CD4-positive, alpha-beta T cell treated with Interferon alpha-2 for 1 hour (primary cell): ENCODE results near the gene GTF3C1.

Experiments
- DNase-seq, 2 donors: peaks; one replicate each; pipeline ENCODE4 v3.0.0-alpha.2; 2020 to 2022

GTF3C1 gene

DNA sequence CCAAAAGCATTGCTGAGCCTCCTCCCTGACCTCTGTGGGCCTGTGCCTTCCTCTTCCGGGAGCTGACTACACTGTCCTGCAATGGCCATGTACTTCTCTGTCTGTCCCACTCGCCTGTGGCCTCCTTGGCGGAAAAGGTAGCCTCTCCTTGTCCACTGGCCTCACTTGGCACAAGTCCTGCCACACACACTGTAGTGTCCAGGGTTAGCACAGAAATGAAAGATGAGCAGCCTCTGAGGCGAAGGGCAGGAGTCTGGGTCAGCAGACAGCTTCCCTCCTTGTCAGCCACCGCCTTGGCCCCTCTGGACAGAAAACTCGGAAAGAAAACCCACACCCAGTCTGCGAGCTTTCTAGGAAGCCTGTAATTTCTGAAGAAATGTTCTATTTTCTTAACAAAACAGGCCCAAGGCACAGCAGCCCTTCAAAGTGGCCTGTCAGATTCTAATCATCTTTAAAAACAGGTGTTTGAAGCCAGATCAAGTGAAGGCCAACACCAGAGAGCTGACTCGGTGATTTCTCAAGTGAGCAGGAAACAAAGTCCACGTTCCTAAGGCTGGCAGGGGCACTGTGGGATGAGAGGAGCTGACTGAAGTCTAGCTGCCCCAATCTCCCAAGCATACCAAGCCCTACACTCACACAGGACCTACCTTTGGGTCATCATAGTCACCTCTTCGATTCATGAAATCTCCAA lies 67.2 kb downstream of the GTF3C1 start:
- no peak for DNase-seq

DNA sequence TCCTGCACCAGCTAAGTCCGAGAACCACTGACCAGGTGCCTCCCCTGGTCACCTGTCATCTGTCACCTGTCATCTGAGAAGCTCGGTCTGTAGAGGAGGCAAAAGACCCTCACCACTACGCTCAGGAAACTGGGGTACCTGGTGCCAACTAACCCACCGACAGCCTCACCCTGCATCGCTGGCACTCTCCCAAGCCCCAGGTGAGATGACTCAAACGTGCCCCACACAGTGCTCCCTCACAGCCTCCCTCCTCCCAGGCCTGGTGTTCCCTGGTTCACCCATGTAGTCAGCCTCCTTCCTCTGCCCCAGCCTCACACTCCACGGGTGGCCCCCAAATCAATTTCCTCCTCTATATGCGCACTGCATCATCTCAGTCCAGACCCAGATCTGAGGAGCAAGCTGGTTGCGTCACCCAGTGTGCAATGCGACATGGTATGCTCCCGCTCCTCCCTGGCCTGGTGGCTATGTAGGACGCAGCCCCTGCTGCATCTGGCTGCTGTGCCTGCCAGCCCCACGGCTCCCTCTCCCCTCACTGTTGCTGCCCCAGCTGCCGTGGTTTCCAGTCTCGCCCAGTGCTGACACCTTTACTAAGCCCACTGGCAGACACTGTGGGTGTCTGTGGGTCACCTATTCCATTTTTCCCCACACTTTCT lies 68.3 kb downstream of the GTF3C1 start:
- DNase-seq: no peak

DNA sequence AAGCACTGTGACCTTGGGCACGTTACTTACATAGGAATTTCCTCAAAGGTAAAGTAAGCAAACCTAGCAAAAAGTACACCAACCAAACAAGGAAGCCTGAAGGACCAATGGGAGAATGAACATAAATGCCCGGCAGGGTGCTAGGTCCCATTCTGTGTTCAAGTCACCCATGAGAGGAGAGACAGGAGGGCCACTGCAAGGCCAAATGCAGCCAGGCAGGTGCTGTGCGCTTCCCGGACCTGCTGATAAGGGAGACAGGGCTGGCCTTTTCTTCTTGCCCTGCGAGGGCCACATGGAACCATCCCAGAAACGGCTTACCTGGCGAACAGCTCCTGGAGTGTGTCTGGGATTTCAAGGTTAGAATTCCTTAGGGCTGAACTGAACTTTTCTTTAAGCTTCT lies 69.0 kb downstream of the GTF3C1 start:
- no peak for DNase-seq

GRCh38 chr16:27476240-27476639 lies 73.5 kb downstream of the GTF3C1 start:
- no peak for DNase-seq

- no peak for DNase-seq
These were observed 74.2 kb downstream of the GTF3C1 start for GRCh38 chr16:27475561-27475960.

DNA sequence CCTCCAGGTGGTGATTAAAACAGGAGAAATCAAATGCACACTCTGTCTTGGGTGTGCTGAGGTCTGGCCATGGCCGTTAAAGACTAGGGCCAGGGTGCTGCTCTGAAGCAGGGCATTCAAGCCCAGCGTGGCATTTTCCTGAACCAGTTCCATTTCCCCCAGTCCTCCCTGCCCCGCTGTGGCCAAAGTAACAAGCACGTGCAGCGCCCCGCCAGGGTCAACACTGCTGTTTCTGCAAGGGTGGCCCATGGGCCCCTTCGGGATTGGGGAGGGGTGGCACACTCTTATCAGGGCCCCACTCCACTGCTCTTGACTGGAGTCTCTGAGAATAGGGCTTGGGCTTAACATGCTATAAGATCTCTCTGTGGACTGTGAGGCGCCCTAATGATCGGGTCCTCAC lies 74.8 kb downstream of the GTF3C1 start:
- DNase-seq: no peak

- DNase-seq: no peak
These were observed 75.7 kb downstream of the GTF3C1 start for GRCh38 chr16:27474041-27474440.

DNA sequence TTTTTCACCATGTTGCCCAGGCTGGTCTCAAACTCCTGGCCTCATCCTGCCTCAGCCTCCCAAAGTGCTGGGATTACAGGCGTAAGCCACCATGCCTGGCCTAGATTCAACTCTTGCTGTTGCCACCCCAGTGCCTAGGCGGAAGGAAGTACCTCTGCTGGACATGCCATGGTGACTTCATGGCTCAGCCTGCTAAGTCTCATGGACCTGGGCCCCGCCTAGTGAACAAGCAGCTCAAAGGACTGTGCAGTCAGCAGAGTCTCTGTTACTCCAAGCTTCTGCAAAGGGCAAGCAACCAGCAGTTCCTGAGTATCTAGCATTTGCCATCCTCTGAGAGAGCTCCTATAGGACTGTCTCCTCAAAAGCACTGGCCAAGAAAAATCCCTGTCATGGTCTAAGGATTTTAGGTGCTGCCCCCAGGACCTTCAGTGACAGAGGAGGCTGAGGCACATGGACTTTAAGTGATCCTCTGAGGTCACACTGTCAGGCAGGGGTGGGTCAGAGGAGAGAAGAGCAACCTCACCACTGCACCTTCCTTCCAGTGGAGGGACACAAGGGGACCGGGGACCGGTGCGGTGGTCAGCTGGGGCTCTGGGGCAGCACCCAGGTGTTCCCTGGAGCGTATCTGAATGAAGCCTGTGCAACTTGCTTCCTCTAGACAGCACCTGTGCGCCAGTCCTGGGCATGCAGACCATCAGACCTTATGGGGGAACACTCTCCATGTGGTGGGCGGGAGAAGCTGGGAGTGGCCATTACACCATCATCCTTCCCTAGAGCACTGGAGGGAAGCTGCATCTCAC lies 76.4 kb downstream of the GTF3C1 start:
- DNase-seq: no peak

DNA sequence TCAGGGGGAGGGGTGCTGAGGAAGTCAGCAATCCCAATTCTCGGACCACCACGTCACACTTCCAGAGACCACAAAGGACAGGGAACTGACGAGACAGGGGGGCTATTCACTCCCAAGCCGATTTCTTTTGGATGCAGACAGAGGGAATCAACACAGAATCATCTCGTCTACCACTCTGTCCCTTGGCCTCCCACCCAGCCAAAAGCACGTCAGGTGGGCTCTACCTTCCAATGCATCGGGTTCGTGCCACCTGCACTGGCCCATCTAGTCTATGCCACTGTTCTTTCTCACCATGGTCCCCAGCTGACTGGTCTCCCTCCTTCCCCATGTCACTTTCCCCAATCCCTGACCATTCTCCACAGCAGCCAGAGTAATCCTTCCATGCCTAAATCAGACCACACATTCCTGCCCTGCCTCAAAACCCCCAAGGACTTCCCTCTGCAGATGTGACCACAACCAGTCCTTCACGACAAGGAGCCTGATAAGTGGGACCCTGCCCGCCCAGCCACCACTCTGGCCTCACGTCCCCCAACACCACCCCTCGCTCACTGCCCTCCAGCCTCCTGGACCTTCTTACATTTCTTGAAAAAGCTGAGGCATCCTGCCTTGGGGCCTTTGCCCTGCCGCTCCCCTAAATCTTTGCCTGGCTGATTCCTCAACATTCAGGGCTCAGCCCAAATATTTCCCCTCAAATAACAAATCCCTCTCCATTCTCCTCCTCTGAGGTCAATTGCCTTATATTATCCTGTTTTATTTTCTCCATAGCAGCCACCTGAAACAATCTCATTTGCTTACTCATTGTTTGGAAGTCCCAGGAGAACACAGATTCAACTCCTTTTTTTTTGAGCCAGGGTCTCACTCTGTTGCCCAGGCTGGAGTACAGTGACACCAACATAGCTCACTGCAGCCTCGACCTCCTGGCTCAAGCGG lies 77.4 kb downstream of the GTF3C1 start:
- no peak for DNase-seq

GRCh38 chr16:27471661-27472060 lies 78.1 kb downstream of the GTF3C1 start:
- DNase-seq: no peak

DNA sequence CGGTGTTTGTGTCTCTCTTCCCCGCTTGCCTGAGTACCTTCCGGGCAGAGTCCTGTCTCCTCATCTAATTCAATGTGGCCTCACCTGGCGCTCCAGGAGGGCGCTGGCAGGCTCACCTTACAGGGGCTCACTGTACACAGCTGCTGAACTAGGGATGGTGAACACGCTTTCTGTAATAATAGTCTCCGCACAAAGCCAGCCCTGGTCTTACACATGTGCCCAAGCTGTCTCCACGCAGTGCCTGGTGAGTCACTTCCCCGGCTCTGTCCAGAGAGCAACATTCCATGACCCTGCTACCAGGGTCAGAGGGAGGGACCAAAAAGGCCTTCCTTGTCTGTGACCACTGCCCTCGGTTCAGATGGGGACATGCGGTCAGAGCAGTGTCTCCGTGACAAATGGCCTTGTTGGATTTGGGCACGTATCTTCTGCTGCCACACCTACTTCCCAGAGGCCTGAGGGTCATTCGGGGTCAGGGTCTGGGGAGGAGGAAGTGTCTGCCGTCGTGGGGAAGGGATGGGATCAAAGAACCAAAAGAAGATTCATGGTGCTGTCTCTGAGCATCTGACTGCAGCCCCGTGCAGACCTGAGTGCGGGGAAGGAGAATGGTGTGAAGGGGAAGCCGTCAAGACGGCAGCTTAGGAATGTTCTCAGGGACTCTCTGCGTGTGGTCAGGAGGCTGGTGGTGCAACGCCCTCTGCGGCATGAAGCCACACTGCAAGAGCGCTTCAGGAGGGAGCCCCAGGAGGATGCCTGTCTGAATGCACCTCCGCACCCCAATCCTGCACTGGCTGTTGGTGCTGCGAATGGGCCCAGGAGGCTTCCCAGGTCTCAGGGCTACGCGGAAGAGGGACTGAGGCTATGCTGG lies 78.9 kb downstream of the GTF3C1 start:
- no peak for DNase-seq

- no peak for DNase-seq
These were observed 80.7 kb downstream of the GTF3C1 start for GRCh38 chr16:27468941-27469531.

- no peak for DNase-seq
These were observed 84.2 kb downstream of the GTF3C1 start for GRCh38 chr16:27465483-27465879.

DNA sequence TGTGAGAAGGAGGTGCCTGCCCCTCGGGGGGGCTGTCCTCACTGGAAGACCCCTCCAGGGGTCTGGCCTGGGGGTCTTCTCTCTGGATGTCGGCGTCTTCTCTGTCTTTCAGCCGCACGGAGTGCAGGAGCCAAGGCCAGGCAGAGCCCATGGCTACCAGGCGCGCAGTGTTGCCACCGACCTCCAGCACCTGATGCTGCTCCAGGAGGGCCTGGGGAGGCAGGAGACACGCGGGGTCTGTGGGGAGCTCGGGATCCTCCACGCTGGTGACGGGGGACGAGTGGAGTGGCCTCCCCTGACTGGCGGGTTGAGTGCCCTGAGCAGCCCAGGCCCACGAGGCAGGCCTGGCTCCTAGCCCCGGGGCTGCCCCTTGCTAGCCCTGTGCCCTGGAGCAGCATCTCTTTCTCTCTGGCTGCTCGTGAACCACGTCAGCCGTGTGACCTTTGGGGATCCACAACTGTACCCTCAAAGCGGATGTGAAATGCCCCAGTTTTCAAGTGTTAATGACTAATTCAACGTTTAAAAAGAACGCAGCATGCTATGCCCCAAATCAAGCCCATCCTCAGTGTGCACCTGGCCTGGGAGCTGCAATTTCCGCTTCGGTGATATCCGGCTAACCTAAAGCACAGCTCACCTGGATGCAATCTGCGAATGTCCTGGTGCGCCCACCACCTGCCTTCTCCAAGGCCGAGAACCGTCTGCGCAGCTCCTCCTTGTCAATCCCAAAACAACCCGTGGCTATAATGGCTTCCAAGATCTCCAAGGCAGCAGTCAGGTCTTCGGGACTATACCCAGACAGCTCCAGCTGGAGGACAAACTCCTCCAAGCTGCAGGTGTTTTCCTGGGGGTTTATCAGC lies 84.9 kb downstream of the GTF3C1 start:
- DNase-seq: peak in 1 of 2 donors; percentile 42

GRCh38 chr16:27463741-27464591 lies 85.7 kb downstream of the GTF3C1 start:
- peak; percentile 49 to 72 for DNase-seq

DNA sequence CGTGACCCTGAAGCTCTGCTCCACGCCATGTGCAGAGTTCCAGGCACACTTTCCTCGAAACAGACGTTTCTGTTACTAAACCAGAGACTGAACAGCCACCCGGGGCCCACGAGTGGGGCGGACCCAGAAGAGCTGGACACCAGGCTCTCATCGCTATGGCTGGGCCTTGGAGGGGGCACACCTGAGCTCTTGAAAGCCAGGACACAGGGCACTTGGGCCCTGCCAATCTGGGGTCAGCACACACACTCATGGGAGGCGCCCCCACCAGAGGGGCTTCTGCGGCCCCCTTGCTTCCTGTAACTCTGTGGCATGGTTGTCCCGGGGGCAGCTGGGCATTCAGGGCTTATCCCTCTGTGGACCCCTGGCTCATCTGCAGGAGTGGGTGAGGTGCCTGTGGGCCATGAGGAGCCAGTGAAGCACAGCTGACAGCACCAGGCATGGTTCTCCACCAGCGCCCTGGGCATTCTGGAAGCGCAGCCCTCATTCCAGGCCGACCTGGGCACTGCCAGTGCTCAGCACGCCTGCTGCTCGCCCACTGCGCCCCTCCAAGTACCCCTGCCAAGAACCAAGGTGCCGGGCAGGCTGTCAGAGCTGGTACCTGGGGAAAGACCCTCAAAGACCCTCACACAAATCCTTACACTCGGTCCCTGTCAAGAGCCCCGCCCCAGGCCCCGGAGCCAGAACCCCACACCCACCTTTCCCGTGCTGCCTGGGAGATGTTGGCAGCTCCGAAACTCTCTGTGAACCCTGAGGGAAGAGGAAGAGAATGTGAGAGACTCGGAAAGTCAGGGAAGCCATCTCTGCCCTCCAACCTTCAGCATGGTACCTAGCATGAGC lies 86.6 kb downstream of the GTF3C1 start:
- no peak for DNase-seq

- no peak for DNase-seq
These were observed 87.4 kb downstream of the GTF3C1 start for GRCh38 chr16:27462200-27462845.
